B cell (primary cell): ENCODE measurements around the gene CASTOR1.

ENCODE experiments used
- EZH2 ChIP-seq: IDR thresholded peaks from 2 replicates; pipeline ENCODE4 v1.6.1; 2012; ENCODE audit warnings: borderline replicate concordance, low read depth, mild to moderate bottlenecking, moderate library complexity, low read length; ENCODE audit not compliant: insufficient read depth, poor library complexity, severe bottlenecking
- TF ChIP-seq, protein P1 (sequence below): fragments of 200-600 bp; IDR thresholded peaks from one replicate; pipeline ENCODE4 v1.8.0; 2022; ENCODE audit warnings: antibody characterized with exemption, mild to moderate bottlenecking

DNA sequence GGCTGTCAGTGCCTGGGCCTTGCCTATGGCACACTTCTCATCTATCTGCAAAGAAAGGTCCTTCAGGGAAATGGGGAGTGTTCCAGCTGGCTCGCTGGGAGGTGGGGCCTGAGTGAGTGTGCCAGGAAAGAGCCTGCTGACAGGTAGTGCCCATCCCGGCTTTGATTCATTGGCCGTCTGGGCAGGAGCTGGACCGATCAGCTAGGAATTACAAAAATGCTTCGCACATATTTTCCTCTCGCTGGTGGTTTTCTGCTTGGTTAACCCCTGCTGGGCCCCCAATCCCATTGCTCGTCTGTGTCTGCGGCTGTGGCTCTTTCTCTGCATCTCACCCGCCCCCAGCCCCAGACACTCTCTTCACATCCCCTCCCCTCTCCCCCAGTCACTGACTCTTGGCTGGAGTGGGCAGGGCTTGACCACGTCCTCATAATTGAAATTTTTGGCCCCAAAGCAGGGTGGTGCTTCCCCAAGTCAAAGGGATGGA lies 53.6 kb downstream of the CASTOR1 start:
- TF ChIP-seq, protein P1, sequence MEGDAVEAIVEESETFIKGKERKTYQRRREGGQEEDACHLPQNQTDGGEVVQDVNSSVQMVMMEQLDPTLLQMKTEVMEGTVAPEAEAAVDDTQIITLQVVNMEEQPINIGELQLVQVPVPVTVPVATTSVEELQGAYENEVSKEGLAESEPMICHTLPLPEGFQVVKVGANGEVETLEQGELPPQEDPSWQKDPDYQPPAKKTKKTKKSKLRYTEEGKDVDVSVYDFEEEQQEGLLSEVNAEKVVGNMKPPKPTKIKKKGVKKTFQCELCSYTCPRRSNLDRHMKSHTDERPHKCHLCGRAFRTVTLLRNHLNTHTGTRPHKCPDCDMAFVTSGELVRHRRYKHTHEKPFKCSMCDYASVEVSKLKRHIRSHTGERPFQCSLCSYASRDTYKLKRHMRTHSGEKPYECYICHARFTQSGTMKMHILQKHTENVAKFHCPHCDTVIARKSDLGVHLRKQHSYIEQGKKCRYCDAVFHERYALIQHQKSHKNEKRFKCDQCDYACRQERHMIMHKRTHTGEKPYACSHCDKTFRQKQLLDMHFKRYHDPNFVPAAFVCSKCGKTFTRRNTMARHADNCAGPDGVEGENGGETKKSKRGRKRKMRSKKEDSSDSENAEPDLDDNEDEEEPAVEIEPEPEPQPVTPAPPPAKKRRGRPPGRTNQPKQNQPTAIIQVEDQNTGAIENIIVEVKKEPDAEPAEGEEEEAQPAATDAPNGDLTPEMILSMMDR, result no peak
- no peak for TF ChIP-seq EZH2
